ENCODE data around the gene UBFD1.
A peak's percentile ranks its signal among the peaks of the same experiment; 100 is the strongest.
"Not testable (repeated sequence)": the region's sequence is repeated elsewhere in the genome, so short reads cannot be mapped to it uniquely, and the experiment has no call there.

The UBFD1 gene, protein sequence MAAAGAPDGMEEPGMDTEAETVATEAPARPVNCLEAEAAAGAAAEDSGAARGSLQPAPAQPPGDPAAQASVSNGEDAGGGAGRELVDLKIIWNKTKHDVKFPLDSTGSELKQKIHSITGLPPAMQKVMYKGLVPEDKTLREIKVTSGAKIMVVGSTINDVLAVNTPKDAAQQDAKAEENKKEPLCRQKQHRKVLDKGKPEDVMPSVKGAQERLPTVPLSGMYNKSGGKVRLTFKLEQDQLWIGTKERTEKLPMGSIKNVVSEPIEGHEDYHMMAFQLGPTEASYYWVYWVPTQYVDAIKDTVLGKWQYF

GRCh38 chr16:23556881-23557778 lies at the start of gene UBFD1, which contains the start of gene EARS2:
TSS of gene UBFD1 (plus strand) at chr16:23557727. CDS start at chr16:23557743, 16 bp downstream.
TSS of gene EARS2 (minus strand) at chr16:23557350. CDS start at chr16:23557343, 7 bp downstream.
- peak; percentile 91 for DNase-seq (ENCODE audit: low read depth)

- no peak for DNase-seq (ENCODE audit: low read depth)
Measured at GRCh38 chr16:23508589-23509440, 48.7 kb upstream of the UBFD1 start.

GRCh38 chr16:23509441-23509754 lies 48.1 kb upstream of the UBFD1 start:
- DNase-seq (ENCODE audit: low read depth): no peak

- DNase-seq (ENCODE audit: low read depth): no peak
Measured at GRCh38 chr16:23509782-23510163, 47.8 kb upstream of the UBFD1 start.

DNA sequence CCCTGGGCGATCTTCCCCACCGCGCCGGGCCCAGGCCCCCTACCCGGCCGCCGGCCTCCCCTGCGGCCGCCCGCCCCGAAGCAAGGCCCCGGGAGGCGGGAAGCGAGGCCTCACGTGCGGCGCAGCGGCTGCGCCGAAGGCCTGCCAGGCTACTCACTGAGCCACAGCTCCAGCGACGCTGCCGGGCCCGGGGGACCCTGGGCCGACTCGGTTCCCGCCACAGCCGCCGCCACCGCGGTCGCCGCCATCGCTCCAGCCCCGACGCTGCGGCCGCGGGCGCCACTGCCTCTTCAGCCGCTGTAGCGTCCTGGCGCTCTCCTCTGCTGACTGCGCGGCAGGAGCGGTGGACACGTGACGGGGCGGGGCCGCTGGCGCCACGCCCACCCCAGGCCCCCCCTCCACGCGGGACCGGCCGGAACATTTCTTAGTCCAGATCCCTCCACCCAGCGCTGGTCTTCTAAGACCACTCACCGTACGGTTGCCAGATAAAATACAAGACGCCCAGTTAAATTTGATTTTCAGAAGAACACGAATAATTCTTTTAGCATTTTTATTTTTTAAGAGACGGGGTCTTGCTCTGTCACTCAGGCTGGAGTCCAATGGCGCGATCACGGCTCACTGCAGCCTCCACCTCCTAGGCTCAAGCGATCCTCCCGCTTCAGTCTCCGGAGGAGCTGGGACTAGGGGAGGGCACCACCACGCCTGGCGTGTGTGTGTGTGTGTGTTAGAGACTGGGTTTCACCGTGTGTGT lies 47.2 kb upstream of the UBFD1 start, which contains the start of gene GGA2:
GGA2 (minus strand) TSS at position 331 of the 751 bp plus-strand sequence; CDS start at position 248, 83 bp downstream.
- DNase-seq (ENCODE audit: low read depth): peak; percentile 57

DNA sequence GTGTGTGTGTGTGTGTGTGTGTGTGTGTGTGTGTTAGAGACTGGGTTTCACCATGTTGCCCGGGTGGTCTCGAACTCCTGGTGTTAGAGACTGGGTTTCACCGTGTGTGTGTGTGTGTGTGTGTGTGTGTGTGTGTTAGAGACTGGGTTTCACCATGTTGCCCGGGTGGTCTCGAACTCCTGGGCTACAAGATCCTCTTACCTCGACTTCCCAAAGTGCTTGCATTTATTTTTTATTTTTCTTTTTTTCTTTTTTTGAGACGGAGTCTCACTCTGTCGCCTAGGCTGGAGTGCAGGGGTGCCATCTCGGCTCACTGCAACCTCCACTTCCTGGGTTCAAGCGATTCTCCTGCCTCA lies 46.6 kb upstream of the UBFD1 start:
- not testable (repeated sequence) for DNase-seq (ENCODE audit: low read depth)

DNA sequence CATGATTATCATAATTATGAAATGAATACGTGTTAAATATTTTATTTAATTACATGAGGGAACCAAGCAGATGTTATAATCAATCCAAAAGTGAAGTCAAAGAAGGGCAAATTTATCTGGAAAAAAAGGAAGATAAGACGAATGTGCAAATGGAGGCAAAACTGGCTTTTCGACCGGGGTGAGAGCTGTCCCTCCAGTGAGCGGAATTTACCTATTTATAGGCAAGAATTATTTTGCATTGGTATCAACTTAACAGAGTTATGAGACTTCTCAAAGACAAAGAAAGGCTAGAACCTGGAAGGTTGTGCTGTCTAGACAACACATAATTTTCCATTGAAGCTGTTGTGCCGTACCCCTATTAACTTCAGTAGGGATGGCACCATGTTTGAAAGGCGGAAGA lies 45.8 kb upstream of the UBFD1 start:
- DNase-seq (ENCODE audit: low read depth): no peak

DNA sequence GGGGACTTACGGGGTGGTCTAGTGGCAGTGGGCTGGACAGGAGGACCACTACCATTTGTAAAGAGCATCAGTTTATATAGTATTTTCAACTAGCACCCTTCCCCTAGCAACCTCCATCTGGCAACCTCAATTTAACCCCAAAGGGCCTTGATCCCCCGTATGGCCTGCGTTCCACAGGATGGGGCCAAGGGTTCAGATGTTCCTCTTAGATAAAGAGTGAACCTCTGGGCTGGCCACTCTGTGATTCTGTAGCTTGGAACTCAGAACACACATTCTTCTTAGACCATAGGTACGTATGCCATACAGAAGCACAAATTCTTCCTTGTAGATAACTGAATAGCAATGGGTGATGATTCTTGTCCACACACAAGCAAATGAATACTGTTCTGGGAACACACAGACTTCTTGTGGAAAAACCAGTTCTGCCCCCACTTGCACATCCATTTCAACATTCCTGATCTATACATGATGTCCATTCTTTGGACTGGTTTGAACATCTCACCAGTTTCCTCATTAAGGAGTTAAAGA lies 45.3 kb upstream of the UBFD1 start:
- DNase-seq (ENCODE audit: low read depth): no peak

DNA sequence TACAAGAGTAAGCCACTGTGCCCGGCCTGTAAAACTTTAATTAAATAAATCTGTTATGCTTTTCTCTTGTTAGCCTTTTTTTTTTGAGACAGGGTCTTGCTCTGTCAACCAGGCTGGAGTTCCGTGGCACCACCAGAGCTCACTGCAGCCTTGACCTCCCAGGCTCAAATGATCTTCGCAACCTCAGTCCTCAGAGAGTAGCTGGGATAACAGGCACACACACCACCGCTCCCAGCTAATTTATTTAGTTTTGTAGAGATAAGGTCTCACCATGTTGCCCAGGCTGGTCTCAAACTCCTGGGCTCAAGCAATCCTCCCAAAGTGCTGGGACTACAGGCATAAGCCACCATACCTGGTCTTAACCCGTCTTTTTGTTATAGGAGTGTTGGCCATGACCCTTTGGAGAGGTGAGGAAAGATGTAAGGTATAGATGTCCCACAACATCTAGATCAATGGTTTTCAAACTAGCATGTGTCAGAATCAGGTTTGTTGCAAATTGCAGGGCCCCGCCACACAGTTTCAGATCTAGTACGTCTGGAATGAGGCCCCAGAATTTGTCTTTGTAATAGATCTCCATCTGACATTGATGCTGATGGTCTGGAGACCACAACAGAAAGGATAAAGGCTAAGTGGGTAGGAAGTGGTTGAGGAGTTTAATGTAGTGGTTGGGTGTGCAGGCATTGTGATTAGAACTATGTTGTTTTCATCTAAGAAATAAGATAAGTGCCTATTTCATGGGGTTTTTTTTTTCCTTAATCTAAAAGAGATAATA lies 43.0 kb upstream of the UBFD1 start:
- no peak for DNase-seq (ENCODE audit: low read depth)

DNA sequence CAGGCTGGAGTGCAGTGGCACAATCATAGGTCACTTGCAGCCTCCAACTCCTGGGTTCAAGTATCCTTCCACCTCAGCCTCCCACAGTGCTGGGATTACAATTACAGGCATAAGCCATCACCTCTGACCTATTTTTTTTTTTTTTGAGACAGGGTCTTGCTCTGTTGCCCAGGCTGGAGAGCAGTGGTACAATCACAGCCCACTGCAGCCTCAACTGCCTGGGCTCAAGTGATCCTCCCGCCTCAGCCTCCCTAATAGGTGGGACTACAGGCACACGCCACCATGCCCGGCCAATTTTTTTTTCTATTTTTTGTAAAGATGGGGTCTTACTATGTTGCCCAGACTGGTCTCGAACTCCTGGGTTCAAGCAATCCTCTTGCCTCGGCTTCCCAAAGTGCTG lies 41.6 kb upstream of the UBFD1 start:
- no peak for DNase-seq (ENCODE audit: low read depth)

DNA sequence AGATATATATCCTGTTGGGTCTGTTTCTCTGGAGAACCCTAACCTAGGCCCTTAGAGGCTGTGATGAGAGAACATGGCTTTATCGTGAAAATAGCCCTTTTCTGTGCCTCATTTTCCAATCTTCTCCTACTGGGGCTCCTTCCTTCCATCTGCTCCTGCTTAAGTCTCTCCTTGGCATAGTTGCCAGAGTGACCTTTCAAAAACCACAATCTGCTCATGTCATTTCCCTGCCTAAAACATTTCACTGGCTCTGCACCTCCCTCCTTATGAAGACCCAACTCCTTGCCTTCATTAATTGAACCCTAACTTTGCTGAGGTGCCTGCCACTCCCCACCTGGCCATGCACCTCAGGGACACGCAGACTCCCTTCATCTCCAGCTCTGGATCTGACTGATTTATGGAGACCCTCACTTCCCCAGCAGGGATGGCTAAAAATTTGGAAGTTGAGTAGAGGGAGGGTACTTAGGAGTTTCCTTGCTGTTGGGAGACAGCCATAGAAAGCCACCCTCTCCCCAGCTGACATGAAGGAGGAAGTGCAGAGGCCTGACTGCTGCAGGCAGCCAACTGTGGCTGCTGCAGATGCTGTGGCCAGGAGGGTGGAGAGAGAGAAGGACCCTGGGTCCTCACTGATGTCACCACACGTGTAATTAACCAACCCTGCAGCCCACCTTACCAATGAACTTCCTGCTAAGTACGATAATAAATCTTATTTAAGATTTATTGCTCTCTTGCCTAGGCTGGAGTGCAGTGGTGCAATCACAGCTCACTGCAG lies 41.0 kb upstream of the UBFD1 start:
- DNase-seq (ENCODE audit: low read depth): no peak

GRCh38 chr16:23518435-23518891 lies 39.1 kb upstream of the UBFD1 start:
- no peak for DNase-seq (ENCODE audit: low read depth)

DNA sequence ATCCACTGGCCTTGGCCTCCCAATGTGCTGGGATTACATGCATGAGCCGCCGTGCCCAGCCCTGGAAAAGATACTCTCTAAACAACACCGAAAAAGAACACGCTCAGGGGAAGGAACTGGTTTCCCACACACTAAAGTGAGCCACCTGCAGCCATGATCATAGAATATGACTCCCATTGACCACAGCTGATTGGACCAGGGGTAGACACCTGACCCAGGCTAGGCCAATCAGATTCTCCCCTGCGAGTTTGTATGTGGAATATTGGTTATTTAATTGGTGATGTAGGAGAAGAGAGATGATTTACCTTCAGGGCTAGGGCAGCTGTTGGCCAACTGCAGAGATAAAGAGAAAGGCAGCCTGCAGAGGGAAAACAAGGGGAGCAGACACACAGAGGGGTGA lies 38.2 kb upstream of the UBFD1 start:
- DNase-seq (ENCODE audit: low read depth): no peak

DNA sequence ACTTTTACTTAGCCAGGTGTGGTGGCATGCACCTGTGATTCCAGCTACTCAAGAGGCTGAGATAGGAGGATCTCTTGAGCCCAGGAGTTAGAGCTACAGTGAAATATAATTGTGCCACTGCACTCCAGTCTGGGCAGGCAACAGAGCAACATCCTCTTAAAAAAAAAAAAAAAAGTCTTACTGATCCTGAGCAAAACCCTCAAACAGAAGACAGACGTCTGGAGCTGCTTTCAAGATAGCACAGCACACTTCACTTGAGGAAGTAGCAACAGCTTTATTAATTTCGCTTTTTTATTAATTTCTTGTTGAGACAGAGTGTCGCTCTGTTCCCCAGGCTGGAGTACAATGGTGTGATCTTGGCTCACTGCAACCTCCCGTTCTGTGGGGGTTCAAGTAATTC lies 37.0 kb upstream of the UBFD1 start:
- DNase-seq (ENCODE audit: low read depth): no peak

DNA sequence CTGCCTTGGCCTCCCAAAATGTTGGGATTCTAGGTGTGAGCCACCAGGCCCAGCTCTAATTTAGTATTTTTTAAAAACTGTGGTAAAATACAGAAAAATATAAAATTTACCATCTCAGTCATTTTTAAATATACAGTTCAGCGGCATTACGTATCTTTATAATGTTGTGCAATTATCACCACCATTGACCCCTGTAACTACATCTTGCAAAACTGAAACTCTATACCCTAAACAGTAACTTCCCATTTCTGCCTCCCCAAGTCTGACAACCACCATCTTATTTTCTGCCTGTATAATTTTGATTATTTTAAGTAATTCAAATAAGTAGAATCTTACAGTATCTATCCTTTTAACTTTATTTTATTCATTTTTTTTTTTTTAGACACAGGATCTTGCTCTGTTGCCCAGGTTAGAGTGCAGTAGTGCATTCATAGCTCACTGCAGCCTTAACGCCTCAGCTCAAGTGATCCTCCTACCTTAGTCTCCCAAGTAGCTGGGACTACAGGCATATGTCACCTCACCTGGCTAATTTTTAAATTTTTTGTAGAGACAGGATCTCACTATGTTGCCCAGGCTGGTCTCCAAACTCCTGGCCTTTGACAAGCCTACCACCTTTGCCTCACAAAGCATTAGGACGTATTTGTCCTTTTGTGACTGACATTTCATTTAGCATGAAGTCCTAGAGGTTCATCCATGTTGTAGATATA lies 36.3 kb upstream of the UBFD1 start:
- DNase-seq (ENCODE audit: low read depth): no peak

DNA sequence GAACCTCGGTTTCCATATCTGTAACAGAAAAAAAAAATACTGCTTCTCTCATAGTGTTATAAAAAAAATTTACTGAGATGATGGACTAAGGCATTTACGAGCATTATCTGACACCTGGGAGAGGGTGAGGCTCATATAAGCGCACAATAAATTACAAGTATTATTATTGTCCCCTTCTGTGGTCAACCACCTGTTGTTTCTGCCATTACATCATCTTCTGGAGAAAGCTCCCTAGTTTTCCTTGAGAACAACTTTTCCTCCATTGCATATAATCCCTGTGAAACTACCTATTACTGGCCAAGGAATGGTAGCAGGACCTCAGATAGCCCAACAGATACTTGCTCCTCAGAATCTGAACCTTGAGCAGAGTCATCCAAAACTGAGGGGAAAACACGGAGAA lies 35.6 kb upstream of the UBFD1 start:
- no peak for DNase-seq (ENCODE audit: low read depth)

DNA sequence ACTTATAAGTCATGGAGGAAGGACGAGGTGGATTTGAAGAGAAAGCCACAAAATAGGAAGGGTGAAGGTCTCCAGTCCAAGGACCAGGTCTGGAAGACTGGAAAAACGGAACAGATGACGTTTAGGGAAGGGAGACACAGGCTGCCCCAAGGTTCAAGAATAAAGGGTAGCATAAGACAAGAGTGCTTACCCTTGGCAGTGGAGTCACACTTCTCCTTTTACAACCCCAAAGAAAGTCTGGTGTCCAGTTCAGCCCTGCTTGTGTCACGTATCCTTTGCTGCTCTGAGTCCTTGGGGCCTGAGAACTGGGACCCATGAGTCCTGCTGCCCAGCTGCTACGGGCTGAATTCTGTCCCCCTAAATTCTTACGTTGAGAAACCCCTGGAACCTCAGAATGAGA lies 34.2 kb upstream of the UBFD1 start:
- DNase-seq (ENCODE audit: low read depth): no peak

DNA sequence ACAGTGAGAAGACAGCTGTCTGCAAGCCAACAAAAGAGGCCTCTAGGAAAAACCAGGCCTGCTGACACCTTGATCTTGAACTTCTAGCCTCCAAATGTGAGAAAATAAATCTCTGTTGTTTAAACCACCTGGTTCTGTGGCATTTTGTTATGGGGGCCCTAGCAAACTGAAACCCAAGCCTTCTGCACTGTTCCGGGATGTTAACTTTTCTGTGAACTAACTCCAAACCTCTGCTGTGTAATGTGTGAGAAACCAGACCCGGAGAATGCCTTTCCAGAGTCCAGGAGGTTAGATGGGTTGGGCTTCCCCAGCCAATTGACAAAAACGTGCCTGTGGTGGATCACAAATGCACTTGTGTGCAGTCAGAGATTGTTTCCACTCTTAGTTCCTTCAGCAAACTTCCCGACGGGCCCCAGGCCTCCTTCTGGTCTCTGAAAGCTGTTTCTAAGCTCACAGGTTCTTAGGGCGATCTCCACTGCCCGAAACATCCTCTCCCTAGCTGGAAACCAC lies 33.6 kb upstream of the UBFD1 start:
- DNase-seq (ENCODE audit: low read depth): no peak

DNA sequence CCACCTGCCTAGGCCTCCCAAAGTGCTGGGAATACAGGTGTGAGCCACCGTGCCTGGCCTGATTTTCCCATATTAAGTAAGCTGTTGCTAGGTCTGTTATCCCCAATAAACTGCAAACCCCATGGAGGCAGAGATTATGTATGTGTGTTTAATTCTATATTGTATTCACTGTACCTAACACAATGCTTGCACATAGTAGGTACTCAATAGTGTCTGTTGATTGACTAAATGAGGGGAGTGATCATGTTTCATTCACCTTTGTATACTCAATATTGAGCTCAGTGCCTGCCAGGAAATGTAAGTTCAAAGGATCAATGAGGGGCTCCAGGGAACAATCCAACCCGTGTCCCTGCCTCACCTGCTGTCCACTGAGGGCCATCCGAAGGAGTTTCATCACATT lies 32.6 kb upstream of the UBFD1 start:
- DNase-seq (ENCODE audit: low read depth): no peak
